ENCODE data around the gene TNRC6B. TPM values are rescaled to one million over a fixed set of nuclear protein-coding genes. Genes with fewer than 3 reads are reported as not detected.
"Not testable (repeated sequence)": the region's sequence is repeated elsewhere in the genome, so short reads cannot be mapped to it uniquely, and the experiment has no call there.

Gene TNRC6B, protein sequence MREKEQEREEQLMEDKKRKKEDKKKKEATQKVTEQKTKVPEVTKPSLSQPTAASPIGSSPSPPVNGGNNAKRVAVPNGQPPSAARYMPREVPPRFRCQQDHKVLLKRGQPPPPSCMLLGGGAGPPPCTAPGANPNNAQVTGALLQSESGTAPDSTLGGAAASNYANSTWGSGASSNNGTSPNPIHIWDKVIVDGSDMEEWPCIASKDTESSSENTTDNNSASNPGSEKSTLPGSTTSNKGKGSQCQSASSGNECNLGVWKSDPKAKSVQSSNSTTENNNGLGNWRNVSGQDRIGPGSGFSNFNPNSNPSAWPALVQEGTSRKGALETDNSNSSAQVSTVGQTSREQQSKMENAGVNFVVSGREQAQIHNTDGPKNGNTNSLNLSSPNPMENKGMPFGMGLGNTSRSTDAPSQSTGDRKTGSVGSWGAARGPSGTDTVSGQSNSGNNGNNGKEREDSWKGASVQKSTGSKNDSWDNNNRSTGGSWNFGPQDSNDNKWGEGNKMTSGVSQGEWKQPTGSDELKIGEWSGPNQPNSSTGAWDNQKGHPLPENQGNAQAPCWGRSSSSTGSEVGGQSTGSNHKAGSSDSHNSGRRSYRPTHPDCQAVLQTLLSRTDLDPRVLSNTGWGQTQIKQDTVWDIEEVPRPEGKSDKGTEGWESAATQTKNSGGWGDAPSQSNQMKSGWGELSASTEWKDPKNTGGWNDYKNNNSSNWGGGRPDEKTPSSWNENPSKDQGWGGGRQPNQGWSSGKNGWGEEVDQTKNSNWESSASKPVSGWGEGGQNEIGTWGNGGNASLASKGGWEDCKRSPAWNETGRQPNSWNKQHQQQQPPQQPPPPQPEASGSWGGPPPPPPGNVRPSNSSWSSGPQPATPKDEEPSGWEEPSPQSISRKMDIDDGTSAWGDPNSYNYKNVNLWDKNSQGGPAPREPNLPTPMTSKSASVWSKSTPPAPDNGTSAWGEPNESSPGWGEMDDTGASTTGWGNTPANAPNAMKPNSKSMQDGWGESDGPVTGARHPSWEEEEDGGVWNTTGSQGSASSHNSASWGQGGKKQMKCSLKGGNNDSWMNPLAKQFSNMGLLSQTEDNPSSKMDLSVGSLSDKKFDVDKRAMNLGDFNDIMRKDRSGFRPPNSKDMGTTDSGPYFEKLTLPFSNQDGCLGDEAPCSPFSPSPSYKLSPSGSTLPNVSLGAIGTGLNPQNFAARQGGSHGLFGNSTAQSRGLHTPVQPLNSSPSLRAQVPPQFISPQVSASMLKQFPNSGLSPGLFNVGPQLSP (N-terminal part only)
- 17.3 and 38.2 TPM in 2 replicates for total RNA-seq

DNA sequence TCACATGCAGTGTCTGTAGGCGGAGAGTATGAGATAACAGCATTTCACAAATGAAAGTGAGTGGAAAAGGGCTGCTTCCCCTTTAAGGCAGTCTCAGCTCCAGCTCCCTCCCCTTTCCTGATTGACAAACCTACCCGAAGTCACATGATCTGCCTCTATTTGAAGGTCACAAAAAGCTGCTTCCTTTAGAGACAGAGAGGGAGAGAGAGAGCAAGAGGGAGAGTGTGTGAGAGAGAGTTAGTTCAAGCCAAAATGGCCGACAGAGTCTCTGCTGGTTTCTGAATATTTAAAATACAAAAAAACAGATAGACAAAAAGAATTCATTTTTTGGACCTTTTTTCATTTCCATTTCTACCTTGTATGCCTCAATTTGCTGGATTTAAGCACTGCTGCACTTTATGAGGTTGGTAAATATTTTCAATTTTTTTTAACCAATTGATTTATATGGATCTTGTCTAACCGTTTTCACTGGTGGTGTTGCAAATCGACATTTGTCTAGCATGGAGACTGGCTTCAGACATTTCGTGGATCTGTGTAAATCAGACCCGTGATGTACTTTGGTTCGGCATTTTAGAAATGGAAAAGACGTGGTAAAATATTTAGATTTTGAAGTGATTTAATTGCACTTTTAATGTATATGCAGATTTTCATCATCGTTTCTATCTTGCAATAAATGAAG lies at the start of gene TNRC6B:
TNRC6B (plus strand) TSS at position 188 of the 679 bp plus-strand sequence; CDS start at position 399, 211 bp downstream.
- DNase-seq (ENCODE audit: extremely low read depth, low read depth, low spot score): peak; percentile 91

DNA sequence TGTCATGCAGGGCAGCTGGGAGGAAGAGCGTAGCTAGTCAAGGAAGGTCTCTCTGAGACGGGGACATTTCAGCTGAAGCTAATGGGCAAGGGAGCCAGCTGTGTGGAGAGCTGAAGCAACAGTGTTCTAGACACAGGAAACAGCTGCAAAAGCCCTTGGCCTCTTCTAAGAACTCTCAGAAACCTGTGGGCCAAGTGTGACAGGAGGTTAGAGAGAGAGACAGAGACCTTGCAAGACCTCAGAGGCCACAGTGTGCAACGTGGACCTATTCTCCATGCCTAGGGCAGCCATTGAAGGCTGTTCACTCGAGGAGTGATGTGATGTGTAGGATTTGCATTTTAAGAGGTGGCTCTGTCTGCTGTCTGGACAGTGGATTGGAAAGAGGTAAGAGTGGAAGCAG lies 48.7 kb upstream of the TNRC6B start:
- DNase-seq (ENCODE audit: extremely low read depth, low read depth, low spot score): no peak

DNA sequence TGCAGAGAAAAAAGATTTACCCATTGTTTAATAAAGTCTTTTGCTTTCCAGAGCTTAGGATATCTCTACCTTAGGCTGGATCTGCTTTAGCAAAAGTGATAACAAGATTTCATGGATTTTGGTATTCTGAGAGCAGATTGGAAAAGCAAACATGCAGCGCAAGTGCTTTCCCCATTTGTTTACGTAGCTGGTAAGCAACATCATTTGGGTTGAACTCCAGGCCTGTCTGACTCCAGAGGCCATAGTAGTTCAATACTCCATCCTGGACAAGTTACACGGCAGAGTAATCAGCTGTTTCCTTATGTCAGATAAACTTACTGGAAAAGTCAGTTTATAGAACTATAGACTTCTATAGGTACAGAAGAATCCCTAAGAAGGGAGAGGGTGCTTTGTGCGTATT lies 40.6 kb upstream of the TNRC6B start:
- DNase-seq (ENCODE audit: extremely low read depth, low read depth, low spot score): no peak

DNA sequence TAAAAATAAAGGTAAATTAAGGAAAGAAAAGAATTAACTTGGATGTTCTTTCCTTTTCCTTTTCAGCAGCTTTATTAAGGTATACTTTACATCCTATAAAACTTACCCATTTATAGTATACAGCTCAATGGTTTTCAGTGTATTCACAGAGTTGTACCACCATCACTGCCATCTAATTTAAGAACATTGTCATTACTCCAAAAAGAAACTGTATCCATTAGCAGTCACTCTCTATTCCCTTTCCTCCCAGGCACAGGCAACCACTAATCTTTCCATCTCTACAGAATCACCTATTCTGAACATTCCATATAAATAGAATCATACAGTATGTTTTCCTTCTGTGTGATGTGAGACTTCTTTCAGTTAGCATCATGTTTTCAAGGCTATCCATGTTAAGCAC lies 38.9 kb upstream of the TNRC6B start:
- DNase-seq (ENCODE audit: extremely low read depth, low read depth, low spot score): no peak

DNA sequence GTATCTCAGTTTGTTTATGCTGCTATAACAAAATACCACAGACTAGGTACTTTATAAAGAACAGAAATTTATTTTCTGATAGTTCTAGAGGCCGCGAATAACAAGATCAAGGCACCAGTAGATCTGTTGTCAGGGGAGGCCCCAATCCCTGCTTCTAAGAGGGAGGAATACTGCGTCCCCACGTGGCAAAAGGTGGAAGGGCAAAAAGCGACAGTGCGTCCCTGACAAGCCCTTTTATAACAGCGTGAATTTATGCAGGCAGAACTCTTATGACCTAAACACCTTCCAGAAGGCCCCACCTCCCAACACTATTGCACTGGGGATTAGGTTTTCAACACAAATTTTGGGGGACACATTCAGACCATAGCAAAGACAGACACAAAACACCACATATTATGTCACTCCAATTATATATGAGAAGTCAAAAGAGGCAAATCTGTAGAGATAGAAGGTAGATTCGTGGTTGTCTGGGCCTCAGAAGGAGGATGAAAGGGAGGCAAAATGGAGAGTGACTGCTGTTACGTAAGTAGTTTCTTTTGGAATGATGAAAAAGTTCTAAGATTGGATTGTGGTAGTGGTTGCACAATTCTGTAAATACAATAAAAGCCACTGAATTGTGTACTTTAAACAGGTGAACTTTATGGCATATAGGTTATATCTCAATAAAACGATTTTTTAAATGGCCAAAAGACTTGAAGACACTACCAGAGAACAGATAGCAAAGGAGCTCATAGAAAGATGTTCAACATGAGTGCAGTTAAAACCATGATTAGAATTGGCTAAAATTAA lies 30.1 kb upstream of the TNRC6B start:
- DNase-seq (ENCODE audit: extremely low read depth, low read depth, low spot score): no peak

DNA sequence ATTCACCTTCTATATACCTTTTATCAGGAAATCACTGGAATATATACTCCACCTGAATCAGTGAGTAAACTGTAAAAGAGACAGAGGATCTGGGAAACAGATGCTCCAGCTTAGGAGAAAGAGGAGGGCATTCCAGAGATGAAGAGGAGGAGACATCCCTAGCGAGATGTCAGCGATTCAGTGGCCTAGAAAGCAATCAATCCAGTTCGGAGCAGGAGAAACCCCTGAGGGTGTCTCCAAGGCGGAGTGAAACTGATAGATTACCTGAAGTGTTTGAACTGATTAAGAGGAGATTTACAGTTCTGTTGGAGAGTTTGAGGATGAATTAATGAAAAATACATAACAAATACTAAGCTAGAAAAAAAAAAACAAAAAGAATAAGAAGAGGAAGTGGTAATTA lies 24.5 kb upstream of the TNRC6B start:
- DNase-seq (ENCODE audit: extremely low read depth, low read depth, low spot score): no peak

DNA sequence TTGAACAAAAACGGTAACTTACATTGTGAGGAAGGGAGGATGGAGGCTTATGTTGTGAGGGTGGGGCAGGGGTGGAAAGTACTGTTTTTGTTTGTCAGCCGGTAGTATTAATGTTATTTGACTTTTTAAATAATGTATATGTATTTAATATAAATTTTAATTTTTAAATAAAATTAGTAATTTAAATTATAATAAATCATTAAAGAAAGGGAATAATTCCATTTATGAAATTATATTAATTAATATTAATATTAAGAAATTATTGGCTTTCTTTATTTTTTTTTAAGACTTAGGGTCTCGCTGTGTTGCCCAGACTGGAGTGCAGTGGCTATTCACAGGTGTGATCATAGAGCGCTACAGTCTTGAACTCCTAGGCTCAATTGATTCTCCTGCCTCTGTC lies 24.0 kb upstream of the TNRC6B start:
- DNase-seq (ENCODE audit: extremely low read depth, low read depth, low spot score): no peak

DNA sequence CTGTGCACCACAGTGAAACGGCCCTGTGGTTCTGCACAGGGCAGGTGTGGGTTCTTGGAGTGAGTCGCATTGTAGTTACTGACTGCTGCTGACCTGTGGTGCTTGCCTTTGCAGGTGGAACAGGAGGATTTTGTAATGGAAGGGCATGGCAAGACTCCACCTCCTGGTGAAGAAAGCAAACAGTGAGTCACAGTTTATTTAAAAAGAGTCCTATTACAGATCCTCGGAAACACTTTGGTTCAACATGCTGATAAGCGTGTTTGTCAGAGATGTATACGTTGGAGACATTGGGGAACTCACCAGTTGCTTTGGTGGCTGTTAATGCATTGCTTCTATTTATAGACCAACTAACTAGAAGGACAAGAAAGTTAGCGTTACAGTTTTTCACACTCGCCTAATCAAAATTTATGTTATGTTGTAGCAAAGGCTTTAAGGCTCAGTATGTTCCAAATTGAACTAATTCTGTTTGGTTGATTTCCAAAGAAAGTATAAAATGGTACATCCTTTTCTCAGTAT lies 21.7 kb upstream of the TNRC6B start:
- no peak for DNase-seq (ENCODE audit: extremely low read depth, low read depth, low spot score)

DNA sequence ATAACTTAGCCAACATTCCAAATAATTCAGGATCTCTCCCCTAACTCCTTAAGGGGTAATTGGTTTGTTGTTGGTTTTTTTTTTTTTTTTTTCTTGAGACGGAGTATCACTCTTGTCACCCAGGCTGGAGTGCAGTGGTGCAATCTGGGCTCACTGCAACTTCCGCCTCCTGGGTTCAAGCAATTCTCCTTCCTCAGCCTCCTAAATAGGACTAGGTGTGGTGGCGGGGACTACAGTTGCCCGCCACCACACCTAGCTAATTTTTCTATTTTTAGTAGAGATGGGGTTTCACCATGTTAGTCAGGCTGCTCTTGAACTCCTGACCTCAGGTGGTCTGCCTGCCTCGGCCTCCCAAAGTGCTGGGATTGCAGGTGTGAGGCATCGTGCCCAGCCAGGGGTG lies 21.0 kb upstream of the TNRC6B start:
- not testable (repeated sequence) for DNase-seq (ENCODE audit: extremely low read depth, low read depth, low spot score)

DNA sequence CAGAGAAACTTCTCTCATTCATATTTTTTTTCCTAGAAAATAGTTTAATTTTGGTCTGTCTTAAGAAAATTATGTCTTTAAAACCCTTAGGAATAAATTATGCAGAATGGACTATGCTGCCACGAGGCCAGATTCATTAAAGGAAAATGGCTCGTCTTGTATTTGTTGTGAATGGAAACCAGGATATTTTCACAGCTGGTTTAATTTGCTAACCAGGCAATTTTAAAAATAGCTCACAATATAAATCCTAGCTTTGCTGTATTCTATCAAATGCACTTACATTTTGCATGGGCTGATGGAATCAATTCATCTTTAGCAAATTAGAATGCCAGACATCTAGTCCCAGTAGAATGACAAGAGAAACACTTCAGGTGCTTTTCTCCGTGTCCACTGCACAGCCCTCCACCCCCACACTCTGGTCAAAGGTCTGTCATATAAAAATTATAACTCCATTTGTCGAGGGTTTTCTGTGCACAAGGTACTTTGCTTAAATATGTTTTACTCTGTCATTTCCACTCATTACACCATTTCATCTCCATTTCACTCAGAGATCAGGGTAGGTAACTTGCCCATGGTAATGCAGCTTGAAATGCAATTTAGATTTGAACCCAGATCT lies 20.3 kb upstream of the TNRC6B start:
- no peak for DNase-seq (ENCODE audit: extremely low read depth, low read depth, low spot score)

DNA sequence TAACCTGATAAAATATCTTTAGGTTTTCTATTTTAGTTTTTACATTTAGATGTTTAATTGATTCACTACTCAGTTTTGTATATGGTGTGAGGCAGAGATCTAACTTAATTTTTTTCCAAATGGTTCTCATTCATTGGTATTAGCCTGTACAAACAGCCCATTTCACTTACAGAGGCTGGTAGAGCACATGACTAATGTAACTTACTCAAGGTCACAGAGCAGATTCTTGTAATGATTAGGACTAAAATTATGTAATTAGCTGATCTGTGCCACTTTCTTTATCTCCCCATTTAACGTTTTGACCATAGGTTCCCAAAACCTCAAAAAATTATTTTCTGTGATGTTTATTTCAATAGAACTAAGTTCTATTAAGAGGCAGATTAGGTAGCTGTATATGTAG lies 16.5 kb upstream of the TNRC6B start:
- DNase-seq (ENCODE audit: extremely low read depth, low read depth, low spot score): no peak

DNA sequence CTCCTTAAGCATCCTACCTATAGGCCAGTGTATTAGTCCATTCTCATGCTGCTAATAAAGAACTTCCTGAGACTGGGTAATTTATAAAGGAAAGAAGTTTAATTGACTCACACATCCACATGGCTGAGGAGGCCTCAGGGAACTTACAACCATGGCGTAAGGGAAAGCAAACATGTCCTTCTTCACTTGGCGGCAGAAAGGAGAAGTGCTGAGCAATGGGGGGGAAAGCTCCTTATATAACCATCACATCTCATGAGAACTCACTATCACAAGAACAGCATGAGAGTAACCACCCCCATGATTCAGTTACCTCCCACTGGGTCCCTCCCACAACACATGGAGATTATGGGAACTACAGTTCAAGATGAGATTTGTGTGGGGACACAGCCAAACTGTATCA lies 12.2 kb upstream of the TNRC6B start:
- not testable (repeated sequence) for DNase-seq (ENCODE audit: extremely low read depth, low read depth, low spot score)

DNA sequence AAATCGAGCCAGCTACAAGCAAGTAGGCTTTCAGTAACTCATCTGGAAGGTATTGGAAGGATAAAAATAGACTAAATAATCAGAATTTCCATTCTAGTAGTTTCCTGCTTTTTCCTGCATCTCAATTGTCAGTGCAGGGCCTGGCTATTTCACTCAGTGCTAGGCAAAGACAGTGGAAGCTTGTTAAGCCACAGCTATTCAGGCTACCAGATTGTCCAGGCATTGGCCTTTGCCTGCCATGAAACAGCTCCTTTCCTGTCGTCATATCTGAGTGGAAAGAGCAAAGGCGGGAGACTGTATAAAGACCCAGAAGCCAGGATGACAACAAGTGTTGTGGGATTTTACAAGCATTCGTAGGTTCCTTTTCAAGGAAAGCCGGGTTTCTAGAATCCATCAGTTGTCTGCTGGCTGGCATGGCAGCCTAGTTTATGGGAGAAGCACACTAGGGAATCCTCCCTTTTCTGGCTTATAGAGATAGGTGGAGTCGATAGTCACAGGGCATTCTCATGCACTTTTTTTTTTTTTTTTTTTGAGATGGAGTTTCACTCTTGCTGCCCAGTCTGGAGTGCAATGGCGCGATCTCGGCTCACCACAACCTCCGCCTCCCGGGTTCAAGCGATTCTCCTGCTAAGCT lies 2.0 kb upstream of the TNRC6B start:
- no peak for DNase-seq (ENCODE audit: extremely low read depth, low read depth, low spot score)

DNA sequence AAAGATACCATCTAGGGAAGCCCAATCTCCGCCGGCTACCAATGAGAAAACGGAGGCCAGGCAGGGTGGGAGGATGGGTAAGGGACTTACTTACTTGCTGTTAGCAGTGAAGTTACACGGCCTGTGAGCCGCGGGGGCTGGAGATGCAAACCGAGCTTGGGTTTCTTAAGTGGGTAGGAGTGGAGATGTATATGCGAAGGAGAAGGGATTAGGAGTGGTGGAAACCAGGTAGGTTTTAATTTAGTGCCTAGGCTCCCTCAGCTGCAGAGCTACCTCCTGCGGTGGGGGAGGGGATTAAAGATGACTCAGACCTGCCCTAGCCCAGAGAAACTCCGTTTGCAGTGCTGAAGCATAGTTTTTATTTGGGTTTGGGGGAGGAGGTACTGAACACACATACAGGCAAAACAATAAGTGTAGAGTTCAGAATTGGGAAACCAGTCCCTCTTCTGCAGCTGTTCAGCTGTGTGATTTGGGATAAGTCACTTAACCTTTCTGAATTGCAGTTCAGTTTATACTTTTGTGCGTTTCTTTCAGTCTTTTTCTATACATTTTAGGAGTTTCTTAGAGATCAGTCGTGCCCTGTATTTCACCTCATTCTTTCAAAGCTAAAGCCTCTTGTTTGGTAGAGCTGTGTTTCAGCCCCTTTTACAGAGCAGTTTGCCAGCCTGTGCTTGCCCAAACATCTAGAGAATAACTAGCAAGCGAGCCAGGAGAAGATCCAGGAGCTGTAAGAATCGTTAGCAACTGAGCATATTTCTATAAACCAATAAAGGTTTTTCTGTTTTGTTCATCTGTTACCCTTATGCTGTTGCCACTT lies 596 bp upstream of the TNRC6B start:
- no peak for DNase-seq (ENCODE audit: extremely low read depth, low read depth, low spot score)

DNA sequence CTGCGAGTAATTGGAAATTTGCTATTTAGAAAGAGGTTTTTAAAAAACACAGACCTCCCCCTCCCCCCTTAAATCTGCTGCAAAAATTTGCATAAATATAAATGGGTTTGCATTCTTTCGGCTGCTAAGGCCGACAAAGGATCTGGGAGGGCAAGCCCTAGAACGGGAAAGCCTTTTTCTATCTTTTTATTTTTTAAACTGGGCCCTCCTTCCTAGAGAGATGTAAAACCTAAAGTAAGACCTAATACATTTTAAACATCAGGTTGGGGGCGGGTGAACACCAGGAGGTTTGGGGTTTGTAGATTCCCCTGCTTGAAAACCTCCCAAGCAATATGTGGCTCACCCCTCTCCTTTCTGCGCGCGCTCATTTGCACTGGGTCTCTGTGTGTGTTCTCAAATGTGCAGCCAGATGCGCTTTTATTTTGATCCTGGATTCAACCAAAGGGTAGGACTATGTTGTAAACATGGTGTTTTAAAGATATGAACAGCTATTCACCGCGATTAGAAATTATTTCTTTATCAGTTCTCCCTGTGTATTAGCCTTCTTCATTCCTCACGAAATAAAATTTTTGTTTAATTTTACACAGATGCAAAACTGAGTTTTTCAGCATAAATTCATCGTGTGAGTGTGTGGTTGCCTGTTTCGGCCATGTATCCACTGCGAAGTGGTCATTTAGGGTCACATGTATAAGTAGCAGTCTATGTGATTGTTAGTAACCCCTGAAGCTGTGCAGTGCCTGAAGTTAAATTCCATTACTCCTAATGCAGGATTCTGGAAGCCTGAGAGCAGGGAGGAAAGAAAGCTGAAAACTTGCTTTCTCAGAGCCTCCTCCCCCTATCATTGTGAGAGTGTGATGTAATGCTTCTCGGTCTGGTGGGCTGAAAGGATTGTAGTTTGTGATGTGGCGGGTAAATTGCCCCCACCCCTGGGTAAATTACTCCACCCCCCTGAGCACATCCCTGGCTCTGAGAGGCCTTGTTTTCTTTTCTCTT lies 988 bp downstream of the TNRC6B start:
- DNase-seq (ENCODE audit: extremely low read depth, low read depth, low spot score): no peak

DNA sequence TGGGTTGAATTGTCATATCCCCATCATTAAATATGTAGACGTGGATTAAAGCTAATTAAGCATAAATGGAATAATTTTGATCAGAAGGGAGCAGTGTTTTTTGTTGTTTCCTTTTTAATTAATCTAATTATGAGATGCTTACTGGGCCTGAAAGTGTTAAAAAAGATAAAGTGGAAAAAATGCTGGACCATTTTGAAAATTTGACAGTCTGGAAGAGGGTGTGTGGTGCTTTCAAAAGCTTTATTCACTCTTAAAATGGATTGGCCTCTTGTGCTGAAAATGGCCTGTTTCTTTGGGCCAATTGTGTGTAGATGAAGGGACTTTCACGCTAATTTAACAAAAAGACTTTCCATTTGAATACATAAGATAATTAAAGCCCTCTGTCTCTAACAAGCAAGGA lies 1.8 kb downstream of the TNRC6B start:
- no peak for DNase-seq (ENCODE audit: extremely low read depth, low read depth, low spot score)

DNA sequence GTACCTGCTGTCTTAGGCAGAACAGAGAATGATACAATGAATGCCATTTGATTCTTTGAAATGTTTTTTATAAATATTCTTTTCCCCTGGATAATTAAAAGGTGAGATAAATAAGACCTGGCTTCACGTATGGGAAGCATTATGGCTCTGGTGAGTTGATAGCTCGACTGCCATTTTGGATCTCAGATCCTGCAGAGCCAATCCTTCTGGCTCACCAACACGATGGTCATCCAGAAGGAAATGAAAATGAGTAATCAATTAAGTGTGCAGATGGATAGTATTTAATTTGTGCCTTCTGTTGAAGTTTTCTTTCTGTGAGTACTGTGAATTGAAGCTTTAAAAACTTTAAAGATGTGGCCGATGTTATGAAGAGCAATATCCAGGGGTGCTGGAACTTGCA lies 2.7 kb downstream of the TNRC6B start:
- no peak for DNase-seq (ENCODE audit: extremely low read depth, low read depth, low spot score)
